ENCODE results near the gene KIAA0930.
A peak's percentile ranks its signal among the peaks of the same experiment; 100 is the strongest.

The KIAA0930 gene

DNA sequence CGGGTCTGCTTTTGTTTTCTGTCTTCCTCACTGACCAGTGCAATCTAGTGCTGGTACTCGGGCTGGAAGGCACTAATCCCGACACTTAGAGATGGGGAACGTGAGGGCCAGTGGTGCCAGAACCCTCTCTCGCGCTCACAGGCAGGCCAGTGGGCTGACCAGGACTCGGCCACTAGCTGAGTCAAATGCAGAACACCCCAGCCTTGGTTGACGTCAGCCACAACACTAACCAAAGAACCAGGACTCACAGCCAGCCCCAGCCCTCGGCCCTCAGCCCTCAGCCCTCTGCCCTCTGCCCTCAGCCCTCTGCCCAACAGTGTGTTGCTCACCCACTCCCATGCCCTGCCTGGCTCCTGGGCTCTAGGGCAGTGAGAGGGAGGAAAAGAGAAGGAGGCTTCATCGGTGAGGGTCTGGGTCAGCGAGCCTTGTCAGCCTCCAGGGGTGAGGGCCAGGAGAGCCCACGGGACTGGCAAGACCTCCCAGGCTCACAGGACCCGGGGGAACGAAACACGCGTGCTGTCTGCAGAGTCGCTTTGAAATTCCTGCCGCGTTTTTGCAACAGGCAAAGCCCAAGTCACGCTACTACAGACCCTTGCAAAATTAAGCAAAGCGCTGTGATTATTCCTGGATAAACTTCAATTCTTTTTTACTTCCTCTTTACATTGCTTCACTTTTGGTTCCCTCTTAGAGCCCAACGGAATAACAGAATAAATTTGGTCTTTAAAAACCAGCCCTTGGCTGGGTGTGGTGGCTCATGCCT is 27.5 kb downstream of the KIAA0930 start:
- DNase-seq = no peak

- no peak for DNase-seq
Observed at GRCh38 chr22:45212306-45212709, 28.4 kb downstream of the KIAA0930 start.

DNA sequence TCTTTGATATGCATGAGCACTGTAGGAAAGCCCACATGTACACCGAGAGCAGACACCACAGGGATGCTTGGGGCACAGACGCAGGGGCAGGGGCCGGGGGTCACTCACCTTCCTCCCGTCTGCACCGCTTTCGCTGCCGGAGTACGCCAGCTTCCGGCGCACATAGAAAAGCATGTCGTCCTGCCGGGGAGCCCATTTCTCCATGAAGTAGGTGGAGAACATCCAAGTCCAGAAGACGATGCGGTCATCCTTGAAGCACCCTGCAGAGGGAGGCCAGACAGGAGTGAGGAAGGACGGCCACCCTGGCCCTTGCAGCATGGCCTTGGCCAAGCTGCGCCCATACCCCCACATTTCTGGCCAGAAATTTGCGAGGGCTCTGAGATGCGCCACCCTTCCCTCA is 28.8 kb downstream of the KIAA0930 start:
- no peak for DNase-seq

- DNase-seq = no peak
Observed at GRCh38 chr22:45211435-45211834, 29.3 kb downstream of the KIAA0930 start.

- DNase-seq = no peak
Observed at GRCh38 chr22:45210991-45211390, 29.7 kb downstream of the KIAA0930 start.

DNA sequence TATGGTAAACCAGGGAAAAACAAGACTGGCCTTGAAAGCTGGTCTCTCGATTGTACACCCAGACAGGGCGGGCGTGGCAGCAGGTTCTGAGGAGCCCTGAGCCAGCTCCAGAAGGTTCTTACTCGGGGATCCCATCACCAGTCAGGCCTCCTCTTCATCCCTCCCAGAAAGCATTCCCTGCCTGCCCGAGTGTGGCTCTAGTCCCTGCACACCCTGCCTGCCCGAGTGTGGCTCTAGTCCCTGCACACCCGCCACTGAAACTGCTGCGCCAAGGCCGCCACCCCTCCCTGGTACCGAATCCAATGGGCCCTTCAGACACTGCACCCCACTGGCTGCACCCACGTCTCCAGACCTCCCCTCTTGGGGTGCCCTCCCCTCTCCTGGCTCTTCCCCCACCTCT is 30.1 kb downstream of the KIAA0930 start:
- no peak for DNase-seq

DNA sequence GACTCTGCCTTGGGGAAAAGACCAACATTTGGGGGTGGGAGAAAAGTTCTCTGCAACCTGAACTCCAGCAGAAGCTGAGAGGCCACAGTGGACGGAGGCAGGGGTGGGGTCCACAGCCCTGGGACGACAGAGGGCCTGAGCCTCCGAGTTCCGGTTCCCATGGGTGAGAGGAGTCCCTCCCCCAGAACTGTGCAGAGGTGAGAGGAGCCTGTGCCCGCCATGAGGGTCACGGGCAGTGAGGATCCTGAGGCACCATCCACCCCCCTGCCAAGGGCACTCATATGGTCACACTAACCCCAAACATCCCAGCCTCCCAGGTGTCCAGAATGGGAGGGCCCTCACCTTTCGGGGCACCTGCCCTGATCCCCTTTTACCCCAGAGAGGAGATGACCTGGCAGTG is 30.5 kb downstream of the KIAA0930 start:
- no peak for DNase-seq

DNA sequence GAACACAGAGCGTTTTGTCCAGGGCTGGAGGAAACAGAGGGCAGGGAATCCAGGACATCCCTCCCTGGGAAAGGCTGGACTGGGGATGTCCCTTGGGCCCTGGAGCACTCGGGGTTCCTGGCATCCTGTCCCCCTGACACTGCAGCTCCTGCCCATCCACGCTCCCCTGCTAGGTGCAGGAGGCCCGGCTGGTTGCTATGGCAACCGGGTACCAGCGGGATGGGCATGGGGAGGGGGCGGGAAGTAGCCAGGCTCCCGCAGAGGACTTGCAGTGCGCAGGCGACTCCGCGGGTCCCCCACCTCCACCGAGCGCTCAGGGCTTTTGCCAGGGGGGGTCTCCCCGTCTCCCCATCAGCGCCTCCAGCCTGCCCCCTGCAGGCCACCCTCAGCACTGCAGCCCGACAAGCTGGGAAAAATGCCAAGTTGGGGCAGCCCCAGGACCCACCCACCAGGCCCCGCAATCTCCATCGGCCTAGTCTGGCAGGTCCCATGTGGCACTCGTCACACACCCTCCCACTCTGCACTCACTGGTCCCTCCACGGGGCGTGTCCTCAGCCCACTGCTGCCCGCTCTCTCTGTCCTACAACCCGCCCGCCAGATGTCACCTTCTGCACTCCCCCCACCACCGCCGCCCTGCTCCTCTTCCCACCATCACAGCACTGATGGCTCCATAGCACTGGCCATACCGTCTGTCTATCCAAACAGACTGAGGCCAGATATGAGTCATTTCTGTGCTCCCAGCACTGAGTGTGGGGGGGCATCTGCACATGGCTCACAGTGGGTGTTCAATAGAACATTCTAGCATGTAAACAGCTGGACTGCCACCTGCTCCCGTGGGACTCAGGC is 31.5 kb downstream of the KIAA0930 start:
- DNase-seq = peak; percentile 75

- DNase-seq = no peak
Observed at GRCh38 chr22:45208696-45208992, 32.0 kb downstream of the KIAA0930 start.

- DNase-seq = no peak
Observed at GRCh38 chr22:45207981-45208664, 32.6 kb downstream of the KIAA0930 start.

GRCh38 chr22:45207533-45207932 is 33.2 kb downstream of the KIAA0930 start:
- DNase-seq = no peak

DNA sequence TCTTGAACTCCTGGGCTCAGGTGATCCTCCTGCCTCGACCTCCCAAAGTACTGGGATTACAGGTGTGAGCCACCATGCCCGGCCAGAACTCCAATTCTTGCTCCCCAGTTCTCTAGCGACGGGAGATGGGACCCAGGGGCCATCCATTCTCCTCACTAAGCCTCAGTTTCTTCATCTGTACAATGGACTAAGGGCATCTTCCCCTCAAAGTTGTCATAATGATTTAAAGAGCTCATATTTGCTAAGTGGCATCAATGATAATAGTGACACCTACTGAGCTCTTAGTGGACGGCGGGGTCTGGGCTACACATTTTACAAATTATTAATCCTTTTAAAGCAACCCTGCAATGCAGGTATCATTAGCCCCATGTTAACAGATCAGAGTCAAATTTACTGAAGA is 34.5 kb downstream of the KIAA0930 start:
- no peak for DNase-seq

DNA sequence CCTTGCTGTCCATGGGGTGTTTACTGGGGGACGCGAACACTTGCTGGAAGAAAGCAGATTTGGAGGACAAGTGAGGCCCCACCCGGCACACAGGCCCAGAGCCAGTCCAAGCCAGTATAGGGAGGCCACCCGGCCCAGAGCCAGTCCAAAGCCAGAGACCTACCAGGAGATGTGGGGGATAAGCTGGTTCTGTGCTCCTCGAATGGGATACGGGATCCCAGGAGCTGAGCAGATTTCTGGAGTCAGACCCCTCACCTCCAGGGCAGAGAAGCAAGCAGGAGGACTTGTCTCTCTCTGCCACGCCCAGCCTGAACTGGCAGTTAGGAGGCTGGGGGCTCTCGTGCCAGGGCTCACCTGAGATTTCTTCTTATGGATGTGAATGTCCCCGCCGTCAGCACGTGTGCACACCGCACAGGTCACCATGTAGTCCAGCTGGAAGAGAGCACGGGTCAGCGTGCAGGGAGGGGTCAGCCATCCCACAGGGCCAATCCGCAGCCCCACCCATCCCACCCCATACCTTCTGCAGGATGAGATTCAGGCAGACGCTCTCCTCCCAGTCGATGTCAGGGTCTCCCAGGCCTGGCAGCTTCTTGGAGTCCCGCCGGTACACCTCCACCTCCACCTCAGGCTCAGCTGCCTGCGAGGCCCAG is 35.3 kb downstream of the KIAA0930 start:
- DNase-seq = peak; percentile 42

- DNase-seq = peak; percentile 45
Observed at GRCh38 chr22:45204819-45205218, 35.9 kb downstream of the KIAA0930 start.

GRCh38 chr22:45204241-45204640 is 36.5 kb downstream of the KIAA0930 start:
- peak; percentile 33 for DNase-seq

- DNase-seq = peak; percentile 57
Observed at GRCh38 chr22:45203150-45203951, 37.3 kb downstream of the KIAA0930 start.

GRCh38 chr22:45202333-45203149 is 38.2 kb downstream of the KIAA0930 start:
- DNase-seq = peak; percentile 63

GRCh38 chr22:45201678-45202332 is 38.9 kb downstream of the KIAA0930 start:
- DNase-seq = no peak

GRCh38 chr22:45200860-45201511 is 39.7 kb downstream of the KIAA0930 start:
- DNase-seq = no peak

GRCh38 chr22:45200230-45200629 is 40.5 kb downstream of the KIAA0930 start:
- no peak for DNase-seq
